Activated CD8-positive, alpha-beta T cell treated with anti-CD3 and anti-CD28 coated beads for 36 hours (primary cell): ENCODE data around the gene LMNA. TPM values are rescaled to one million over a fixed set of nuclear protein-coding genes. Genes with fewer than 3 reads are reported as not detected.

ENCODE experiments used
- ATAC-seq: fragments of 200-7000 bp; cut with Tn5 transposase; one replicate; pipeline ENCODE4 v1.10.0; 2021; ENCODE audit warnings: mild to moderate bottlenecking, moderate library complexity
- CTCF ChIA-PET: fragments of 350-600 bp; sonication (Branson Sonifier 250); formaldehyde crosslinking; loops from one replicate; lab custom pipeline; 2021; ENCODE audit warnings: antibody characterized with exemption; lab: Charles Lee
- POLR2A ChIA-PET: fragments of 350-600 bp; sonication (Branson Sonifier 250); formaldehyde crosslinking; loops from one replicate; lab custom pipeline; 2021; ENCODE audit warnings: antibody characterized with exemption; lab: Charles Lee
- DNase-seq: peaks from one replicate; pipeline ENCODE4 v3.0.0-alpha.2; 2020
- H3K27ac Mint-ChIP-seq: one replicate; pipeline ENCODE4 v1.8.0; 2021; ENCODE audit warnings: mild to moderate bottlenecking, mixed read lengths
- H3K27me3 Mint-ChIP-seq: one replicate; pipeline ENCODE4 v1.8.0; 2021; ENCODE audit warnings: mixed read lengths
- H3K36me3 Mint-ChIP-seq: one replicate; pipeline ENCODE4 v1.8.0; 2021; ENCODE audit warnings: low read depth, mixed read lengths
- H3K4me1 Mint-ChIP-seq: one replicate; pipeline ENCODE4 v1.8.0; 2021; ENCODE audit warnings: low read depth, mixed read lengths
- H3K4me3 Mint-ChIP-seq: one replicate; pipeline ENCODE4 v1.8.0; 2021; ENCODE audit warnings: mild to moderate bottlenecking, moderate library complexity, mixed read lengths
- H3K9me3 Mint-ChIP-seq: one replicate; pipeline ENCODE4 v1.8.0; 2021; ENCODE audit warnings: mixed read lengths
- CTCF ChIP-seq: fragments of 200-600 bp; IDR thresholded peaks from one replicate; pipeline ENCODE4 v1.8.0; 2022; ENCODE audit warnings: antibody characterized with exemption, mild to moderate bottlenecking
- intact Hi-C: fragments of 100-400 bp; cut with micrococcal nuclease; formaldehyde crosslinking; loops from one replicate; pipeline ENCODE4 v1.10.0; 2022
- total RNA-seq, 2 experiments: library from RNA; stranded (reverse); gene quantifications; one replicate each; pipeline ENCODE4 v1.2.3, GENCODE V29; 2021

The LMNA gene
- total RNA-seq, 2 experiments from 2014 or later, result 51.8 to 56.6 TPM

GRCh38 chr1:156086256-156086662 lies 28.3 kb upstream of the LMNA start:
- no peak for TF ChIP-seq CTCF
- DNase-seq (no peak), ATAC-seq (no peak)
- peaks cover 36% of the 10 kb centered on the region for H3K27me3 Mint-ChIP-seq
- ChIA-PET CTCF (interaction anchor here (0.9 to 22.5 kb wide), 4 partner anchors 10 to 139 kb away, joined by 3 to 772 read pairs (median 8); no protein-coding TSS in a partner anchor), POLR2A (interaction anchor here (1.5 kb wide), 1 partner anchor 44 kb away, joined by 4 read pairs; no protein-coding TSS in a partner anchor)
- no peaks in the 10 kb centered on the region for H3K9me3 Mint-ChIP-seq
- H3K4me1 Mint-ChIP-seq, result peaks cover 8% of the 10 kb centered on the region
- H3K36me3 Mint-ChIP-seq, result no peaks in the 10 kb centered on the region
- H3K4me3 Mint-ChIP-seq, result no peak overlapping the region
- intact Hi-C loops, result no loop called here
- H3K27ac Mint-ChIP-seq, result no peak overlapping the region

DNA sequence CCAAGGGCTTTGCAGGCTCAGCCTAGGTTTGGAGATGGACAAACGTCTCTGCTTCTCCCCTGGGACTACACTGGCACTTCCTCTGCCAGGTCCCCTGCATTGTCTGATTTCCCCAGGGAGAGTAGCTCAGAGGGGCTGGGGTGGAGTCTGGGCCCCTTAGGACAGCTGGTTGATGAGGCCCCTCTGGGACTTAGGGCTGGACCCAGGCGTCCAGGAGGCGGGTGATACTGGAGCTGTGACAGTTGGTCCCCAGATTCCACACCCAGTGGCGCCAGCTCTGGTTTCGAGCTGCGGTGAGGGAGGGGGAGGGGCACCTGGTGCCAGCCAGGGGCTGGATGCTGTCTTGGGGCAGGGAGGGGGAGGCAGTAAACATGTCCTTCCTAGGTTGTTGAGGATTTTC lies 24.8 kb upstream of the LMNA start:
- ATAC-seq, result no peak
- H3K9me3 Mint-ChIP-seq, result no peaks in the 10 kb centered on the region

DNA sequence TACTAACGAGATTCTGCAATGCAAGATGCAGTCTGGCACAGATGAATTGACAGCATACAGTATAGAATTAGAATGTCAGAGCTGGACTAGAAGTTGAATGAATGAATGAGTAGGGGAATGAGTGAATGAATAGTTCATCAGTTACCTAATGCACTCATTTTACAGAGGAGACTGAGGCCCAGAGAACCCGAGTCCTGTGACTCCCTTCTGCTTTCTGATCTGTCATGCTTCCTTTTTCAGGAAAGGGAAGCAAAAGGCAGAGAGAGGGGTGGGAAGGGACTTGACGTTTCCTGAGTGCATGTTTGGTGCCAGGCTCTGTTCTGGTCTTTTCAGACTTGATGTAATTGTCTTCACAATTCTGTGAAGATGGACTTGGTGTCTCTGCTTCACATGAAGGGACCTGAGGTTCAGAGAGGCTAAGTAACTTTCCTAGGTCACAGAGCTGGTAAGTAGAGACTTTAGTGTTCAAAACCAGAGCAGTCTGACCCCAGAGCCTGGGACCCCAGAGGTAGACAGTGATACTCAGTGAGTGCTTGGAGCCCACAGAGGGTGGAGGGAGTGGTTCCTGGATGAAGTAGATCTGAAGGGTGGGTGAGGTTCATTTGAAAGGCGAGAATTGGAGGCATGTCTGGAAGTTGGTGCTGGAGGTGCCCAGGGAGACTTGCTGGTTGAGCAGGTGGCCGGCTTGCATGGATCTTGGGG lies 24.2 kb upstream of the LMNA start:
- CTCF ChIA-PET, result interaction anchor here (0.9 to 22.5 kb wide), 17 partner anchors 9 to 229 kb away, joined by 3 to 772 read pairs (median 5); partner anchors contain the start of genes LMNA, SLC25A44 and SMG5
- no peak for DNase-seq
- peaks cover 2% of the 10 kb centered on the region for H3K4me1 Mint-ChIP-seq
- peak; percentile 29 for ATAC-seq
- no peaks in the 10 kb centered on the region for H3K36me3 Mint-ChIP-seq
- intact Hi-C loops, result loop anchor here (1.0 to 10.0 kb wide), 2 partner anchors 40 to 135 kb away; no protein-coding TSS in a partner anchor
- H3K27ac Mint-ChIP-seq, result no peak overlapping the region
- H3K9me3 Mint-ChIP-seq, result no peaks in the 10 kb centered on the region
- no peak for TF ChIP-seq CTCF
- H3K4me3 Mint-ChIP-seq, result no peak overlapping the region
- peaks cover 28% of the 10 kb centered on the region for H3K27me3 Mint-ChIP-seq
- POLR2A ChIA-PET, result interaction anchor here (0.8 to 2.9 kb wide), 7 partner anchors 16 to 230 kb away, joined by 3 to 18 read pairs (median 4); partner anchors contain the start of gene LMNA

More for the DNA sequence above, 24.8 kb upstream of the LMNA start:
- no peaks in the 10 kb centered on the region for H3K36me3 Mint-ChIP-seq
- H3K27me3 Mint-ChIP-seq, result peaks cover 32% of the 10 kb centered on the region
- POLR2A ChIA-PET, result interaction anchor here (0.8 to 2.9 kb wide), 4 partner anchors 17 to 230 kb away, joined by 3 to 18 read pairs (median 4); no protein-coding TSS in a partner anchor
- no peak overlapping the region for H3K4me3 Mint-ChIP-seq
- no peak overlapping the region for H3K27ac Mint-ChIP-seq
- DNase-seq, result no peak
- no peak for TF ChIP-seq CTCF
- peaks cover 2% of the 10 kb centered on the region for H3K4me1 Mint-ChIP-seq
- intact Hi-C loops, result loop anchor here (1.0 to 10.0 kb wide), 2 partner anchors 41 to 135 kb away; no protein-coding TSS in a partner anchor
- CTCF ChIA-PET, result interaction anchor here (0.9 to 22.5 kb wide), 10 partner anchors 9 to 230 kb away, joined by 3 to 772 read pairs (median 6); partner anchors contain the start of gene LMNA

DNA sequence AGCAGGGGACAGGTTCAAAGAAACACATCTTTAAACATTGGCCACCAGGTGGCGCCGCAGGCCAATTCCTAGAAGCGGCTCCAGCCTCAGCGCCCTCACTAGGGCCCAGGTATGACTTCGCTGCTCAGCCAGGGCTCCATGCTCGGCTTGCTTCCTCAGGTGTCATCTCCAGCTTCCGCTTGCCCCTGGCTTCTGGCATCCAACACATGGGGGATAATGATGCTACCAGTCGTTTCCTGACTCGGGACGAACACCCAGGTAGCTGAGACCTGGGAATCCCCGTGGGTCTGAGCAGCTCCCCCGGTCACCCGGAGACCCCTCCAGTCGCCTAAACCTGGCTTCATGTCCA lies 23.7 kb upstream of the LMNA start:
- ATAC-seq (peak; percentile 98), DNase-seq (peak; percentile 94)
- Mint-ChIP-seq H3K27ac (no peak overlapping the region), H3K4me1 (peaks cover 5% of the 10 kb centered on the region), H3K27me3 (peaks cover 26% of the 10 kb centered on the region), H3K36me3 (no peaks in the 10 kb centered on the region), H3K4me3 (no peak overlapping the region), H3K9me3 (no peaks in the 10 kb centered on the region)
- ChIA-PET CTCF (interaction anchor here (0.6 to 22.5 kb wide), 23 partner anchors 9 to 356 kb away, joined by 3 to 772 read pairs (median 5); partner anchors contain the start of genes LMNA, SLC25A44 and SMG5), POLR2A (interaction anchor here (0.9 to 2.9 kb wide), 5 partner anchors 16 to 133 kb away, joined by 3 to 18 read pairs (median 4); partner anchors contain the start of gene LMNA)
- peak; percentile 87 for TF ChIP-seq CTCF
- intact Hi-C loops, result loop anchor here (1.0 to 10.0 kb wide), 2 partner anchors 39 to 134 kb away; no protein-coding TSS in a partner anchor
